Measurements from ENCODE around the gene VARS1. TPM values are rescaled to one million over a fixed set of nuclear protein-coding genes. Genes with fewer than 3 reads are reported as not detected.

VARS1 gene
- total RNA-seq, 1 donor from 2014 or later, result 52.6 TPM

GRCh38 chr6:31775633-31776484, 19.7 kb downstream of the VARS1 start:
- peak; percentile 76 for DNase-seq (ENCODE audit: low spot score)
- ATAC-seq, result peak; percentile 19

- no peak for DNase-seq (ENCODE audit: low spot score)
- peak; percentile 25 for ATAC-seq
Measured at GRCh38 chr6:31775184-31775583, 20.4 kb downstream of the VARS1 start.

GRCh38 chr6:31771992-31772358, 23.6 kb downstream of the VARS1 start:
- no peak for ATAC-seq
- DNase-seq (ENCODE audit: low spot score), result no peak

- ATAC-seq, result no peak
Measured at GRCh38 chr6:31770860-31771259, 24.7 kb downstream of the VARS1 start.

GRCh38 chr6:31769684-31770371, 25.7 kb downstream of the VARS1 start:
- DNase-seq (ENCODE audit: low spot score) (peak; percentile 87), ATAC-seq (peak; percentile 87)

More at GRCh38 chr6:31770860-31771259, 24.7 kb downstream of the VARS1 start:
- no peak for DNase-seq (ENCODE audit: low spot score)

GRCh38 chr6:31768363-31769257, 26.9 kb downstream of the VARS1 start:
- no peak for ATAC-seq
- no peak for DNase-seq (ENCODE audit: low spot score)

GRCh38 chr6:31767096-31767645, 28.4 kb downstream of the VARS1 start:
- DNase-seq (ENCODE audit: low spot score) (no peak), ATAC-seq (no peak)

GRCh38 chr6:31765910-31766794, 29.4 kb downstream of the VARS1 start:
- no peak for ATAC-seq

GRCh38 chr6:31765559-31765909, 30.0 kb downstream of the VARS1 start:
- no peak for DNase-seq (ENCODE audit: low spot score)
- ATAC-seq, result no peak

More at GRCh38 chr6:31765910-31766794, 29.4 kb downstream of the VARS1 start:
- no peak for DNase-seq (ENCODE audit: low spot score)

GRCh38 chr6:31764198-31764597, 31.4 kb downstream of the VARS1 start:
- DNase-seq (ENCODE audit: low spot score), result no peak
- no peak for ATAC-seq

- ATAC-seq (no peak), DNase-seq (ENCODE audit: low spot score) (no peak)
Measured at GRCh38 chr6:31763619-31763940, 32.0 kb downstream of the VARS1 start.

- ATAC-seq, result no peak
- DNase-seq (ENCODE audit: low spot score), result no peak
Measured at GRCh38 chr6:31762878-31763618, 32.5 kb downstream of the VARS1 start.

- DNase-seq (ENCODE audit: low spot score), result no peak
- ATAC-seq, result no peak
Measured at GRCh38 chr6:31762356-31762755, 33.2 kb downstream of the VARS1 start, which contains the start of gene SAPCD1. Gene SAPCD1 (plus strand): TSS chr6:31762656. CDS start chr6:31763055, 399 bp downstream.

- DNase-seq (ENCODE audit: low spot score) (no peak), ATAC-seq (no peak)
Measured at GRCh38 chr6:31761343-31761742, 34.2 kb downstream of the VARS1 start.

- no peak for DNase-seq (ENCODE audit: low spot score)
- ATAC-seq, result peak; percentile 29
Measured at GRCh38 chr6:31760790-31761189, 34.8 kb downstream of the VARS1 start.

- DNase-seq (ENCODE audit: low spot score) (no peak), ATAC-seq (no peak)
Measured at GRCh38 chr6:31758281-31758680, 37.3 kb downstream of the VARS1 start.

GRCh38 chr6:31752739-31753319, 42.7 kb downstream of the VARS1 start:
- DNase-seq (ENCODE audit: low spot score) (no peak), ATAC-seq (no peak)

- no peak for ATAC-seq
- no peak for DNase-seq (ENCODE audit: low spot score)
Measured at GRCh38 chr6:31750411-31751022, 45.0 kb downstream of the VARS1 start.

All from left lobe of liver (tissue), 2 donors.